Immature natural killer cell (primary cell): ENCODE measurements around the gene F11. TPM values are rescaled to one million over a fixed set of nuclear protein-coding genes. Genes with fewer than 3 reads are reported as not detected.

Experiments used
- polyA plus RNA-seq, 3 donors: library from polyadenylated mRNA; unstranded; fragments of 300-500 nt; fragmentation: Illumina TruSeq; gene quantifications; one replicate each; pipeline ENCODE4 v1.2.3, GENCODE V29; 2021

F11 gene
- polyA plus RNA-seq, 3 donors from 2014 or later, result not detected

Other genes starting within 250 kb of the F11 start
- gene TLR3, start 197.0 kb upstream of the F11 start, polyA plus RNA-seq, result 10 to 100 TPM in 1 of 3 donors, 1 to 10 TPM in 2; 2.5 to 13.3 (median 5.8) TPM
- gene FAM149A, start 161.5 kb upstream of the F11 start, polyA plus RNA-seq, result not detected
- gene CYP4V2, start 74.6 kb upstream of the F11 start, polyA plus RNA-seq, result 10 to 100 TPM; 26.0 to 43.5 (median 37.6) TPM
- not detected for gene KLKB1, start 38.7 kb upstream of the F11 start, polyA plus RNA-seq